HL-60/S4 (cell line): Measurements from ENCODE around the gene MED4.

Experiments used
- in situ Hi-C: fragments of 300-500 bp; cut with MboI; formaldehyde crosslinking; loops from 2 replicates; pipeline ENCODE4 v1.14.3; 2022; ENCODE audit warnings: low sequenced_read_pairs

The MED4 gene, protein sequence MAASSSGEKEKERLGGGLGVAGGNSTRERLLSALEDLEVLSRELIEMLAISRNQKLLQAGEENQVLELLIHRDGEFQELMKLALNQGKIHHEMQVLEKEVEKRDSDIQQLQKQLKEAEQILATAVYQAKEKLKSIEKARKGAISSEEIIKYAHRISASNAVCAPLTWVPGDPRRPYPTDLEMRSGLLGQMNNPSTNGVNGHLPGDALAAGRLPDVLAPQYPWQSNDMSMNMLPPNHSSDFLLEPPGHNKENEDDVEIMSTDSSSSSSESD

DNA sequence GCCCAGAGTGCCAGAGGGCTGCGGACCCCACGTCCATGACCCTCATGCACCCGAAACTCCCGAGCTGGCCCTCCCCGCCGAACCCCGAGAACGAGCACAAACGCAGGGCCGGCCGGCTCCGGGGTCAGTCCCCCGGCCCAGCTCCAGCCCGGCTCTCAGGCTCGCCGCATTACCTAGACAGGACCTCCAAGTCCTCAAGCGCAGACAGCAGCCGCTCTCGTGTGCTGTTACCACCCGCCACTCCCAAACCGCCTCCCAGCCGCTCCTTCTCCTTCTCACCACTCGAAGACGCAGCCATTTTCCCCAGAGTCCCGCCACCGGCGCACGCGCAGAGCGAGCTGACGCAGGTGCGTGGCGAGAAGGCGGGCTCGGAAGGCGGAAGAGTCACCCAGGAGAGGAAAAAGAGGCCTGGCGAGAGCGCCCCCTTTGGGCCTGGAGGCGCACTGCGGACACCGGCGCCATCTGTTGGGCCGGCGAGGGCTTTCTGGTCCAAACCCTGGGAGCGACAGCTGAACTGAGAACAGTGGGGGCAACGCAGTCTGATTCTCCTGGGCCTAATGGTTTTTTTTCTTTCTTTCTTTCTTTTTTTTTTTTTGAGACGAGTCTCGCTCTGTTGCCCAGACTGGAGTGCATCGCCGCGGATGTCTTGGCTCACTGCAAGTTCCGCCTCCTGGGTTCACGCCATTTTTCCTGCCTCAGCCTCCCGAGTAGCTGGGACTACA is at the start of gene MED4:
Gene MED4, minus strand, starts transcription at position 324 of the 722 bp plus-strand sequence. Its CDS starts 26 bp downstream, at position 298.
- in situ Hi-C loops: no loop called here

DNA sequence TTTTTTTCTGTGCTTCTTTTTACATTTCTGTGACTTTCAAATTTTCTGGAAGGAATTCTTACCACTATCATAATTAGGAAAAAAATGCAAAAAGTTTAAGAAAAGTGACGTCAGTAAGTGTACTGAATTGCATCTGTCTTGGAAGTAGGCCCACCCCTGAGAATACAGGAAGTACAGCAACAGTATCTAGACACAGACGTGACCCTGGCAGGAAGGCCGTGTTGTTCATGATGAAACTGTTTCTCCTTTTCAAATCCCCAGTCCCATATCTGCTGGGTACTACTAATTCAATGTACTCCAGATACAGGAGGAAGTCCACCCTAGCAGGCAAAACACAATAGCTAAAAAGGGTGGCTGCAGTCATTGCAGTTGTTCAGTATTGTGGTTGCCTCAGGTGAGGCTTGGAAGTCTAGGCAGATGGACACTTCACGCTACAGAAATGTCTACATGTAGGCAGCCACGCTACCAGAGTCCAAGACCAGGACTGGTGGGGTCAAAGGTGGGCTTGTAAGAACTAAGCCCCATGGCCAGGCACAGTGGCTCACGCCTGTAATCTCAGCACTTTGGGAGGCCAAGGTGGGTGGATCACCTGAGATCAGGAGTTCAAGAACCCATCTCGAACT is 49.6 kb upstream of the MED4 start:
- in situ Hi-C loops: no loop called here

DNA sequence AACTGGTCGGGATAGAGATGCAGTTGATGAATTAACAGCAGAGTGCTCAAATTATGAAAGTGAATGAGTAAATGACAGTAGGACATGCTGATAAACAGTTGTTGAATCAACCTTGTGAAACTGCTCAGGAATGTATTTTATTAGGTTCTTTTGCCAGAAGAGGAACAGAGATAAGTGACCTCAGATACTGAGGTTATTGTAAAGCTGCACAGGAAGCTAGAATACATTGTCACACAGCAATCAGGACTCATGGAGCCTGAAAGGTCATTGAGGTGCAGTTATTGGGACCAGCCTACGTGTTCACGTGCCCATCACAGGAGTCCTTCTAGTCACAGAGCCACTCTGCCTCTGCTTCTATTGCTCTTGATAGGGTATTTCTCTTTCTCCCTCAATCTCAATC is 47.5 kb upstream of the MED4 start:
- in situ Hi-C loops: no loop called here

DNA sequence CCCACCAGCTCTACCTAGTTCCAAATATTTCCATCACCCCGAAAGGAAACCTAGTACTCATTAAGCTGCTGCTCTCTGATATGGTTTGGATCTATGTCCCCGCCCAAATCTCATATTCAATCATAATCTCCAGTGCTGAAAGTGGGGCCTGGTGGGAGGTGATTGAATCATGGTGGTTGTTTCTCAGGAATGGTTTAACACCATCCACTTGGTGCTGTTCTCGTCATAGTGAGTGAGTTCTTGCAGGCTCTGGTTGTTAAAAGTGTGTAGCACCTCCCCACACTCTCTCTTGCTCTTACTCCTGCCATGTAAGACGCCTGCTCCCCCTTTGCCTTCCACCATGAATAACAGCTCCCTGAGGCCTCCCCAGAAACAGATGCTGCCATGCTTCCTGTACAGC is 43.4 kb upstream of the MED4 start:
- in situ Hi-C loops: no loop called here

DNA sequence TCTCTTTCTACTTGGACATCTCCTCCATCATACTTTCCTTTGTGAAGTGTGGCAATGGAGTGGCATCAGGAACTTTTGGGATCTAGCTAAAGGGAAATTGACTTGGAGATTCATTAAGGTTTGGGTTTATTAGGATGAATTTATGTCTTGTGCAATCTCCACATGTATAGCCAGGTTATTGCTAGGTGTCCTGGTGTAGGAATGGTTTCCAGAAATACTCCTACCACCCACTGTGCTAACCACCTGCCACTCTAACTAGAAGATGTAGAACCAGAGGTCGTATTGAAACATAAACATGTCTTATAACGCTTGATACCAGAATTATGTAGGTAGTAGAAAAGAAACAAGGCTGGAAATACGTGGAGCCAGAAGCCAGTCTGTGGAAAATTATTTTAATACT is 38.1 kb upstream of the MED4 start:
- in situ Hi-C loops: no loop called here

DNA sequence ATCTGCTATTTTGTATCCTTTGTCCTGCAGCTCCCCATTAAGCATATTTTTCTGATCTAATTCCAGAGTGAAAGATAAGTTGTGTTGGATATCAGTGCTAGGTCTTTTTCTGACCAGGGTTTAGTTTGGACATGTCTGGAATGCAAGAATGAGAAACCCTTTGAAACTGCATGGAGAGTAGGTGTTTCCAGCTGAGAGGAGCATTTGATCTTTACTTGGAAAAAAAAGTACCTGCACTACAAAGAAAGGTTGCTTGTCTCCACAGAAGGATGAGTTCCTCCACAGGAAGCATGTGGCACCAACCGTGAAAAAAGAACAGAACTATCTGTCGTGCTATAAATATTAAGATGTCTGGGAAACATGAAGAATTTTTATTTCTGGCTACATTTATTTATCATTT is 36.6 kb upstream of the MED4 start:
- in situ Hi-C loops: no loop called here

DNA sequence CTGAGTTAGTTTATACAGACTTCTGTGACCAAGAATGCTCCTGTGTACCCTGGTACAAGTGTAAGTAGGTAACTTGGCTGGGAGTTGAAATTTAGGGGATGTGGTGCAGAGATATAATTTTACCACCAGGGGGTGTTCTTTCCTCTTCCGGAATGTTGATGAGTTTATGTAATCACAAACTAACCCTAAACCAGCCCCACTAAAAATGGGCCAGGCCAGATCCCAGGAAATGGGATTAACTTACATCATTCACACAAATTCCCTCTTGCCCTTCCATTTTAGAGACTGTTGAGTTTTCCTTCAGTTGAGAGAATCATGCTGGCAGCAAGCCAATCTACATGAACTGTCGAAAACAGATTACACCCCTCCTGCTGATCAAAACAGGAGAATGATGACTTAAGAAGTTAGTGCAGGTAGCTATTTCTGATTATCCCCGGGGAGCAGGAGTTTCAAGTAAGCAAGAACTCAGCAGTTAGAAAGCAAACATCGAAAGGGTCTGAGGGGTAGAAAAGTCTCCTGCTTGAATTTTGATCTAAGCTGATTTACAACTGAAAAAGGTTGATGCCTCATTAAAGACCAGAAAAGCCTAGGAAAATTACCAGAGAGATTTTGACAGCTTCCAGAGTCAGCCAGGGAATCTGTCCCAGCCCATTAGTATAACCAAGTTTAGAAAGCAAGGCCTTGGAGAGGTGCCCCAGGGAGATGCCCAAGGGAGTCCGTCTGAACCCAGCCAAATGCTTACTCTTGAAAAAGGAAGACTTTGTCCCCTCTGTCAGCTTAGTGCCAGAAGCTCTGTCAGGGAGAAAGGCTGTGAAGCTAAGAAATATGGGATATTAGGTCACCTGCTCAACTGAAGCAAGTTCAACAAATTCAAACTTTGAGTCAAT is 32.3 kb upstream of the MED4 start:
- in situ Hi-C loops: loop anchor here (10.0 kb wide), 2 partner anchors 108 to 448 kb away; partner anchors contain the start of gene ITM2B

DNA sequence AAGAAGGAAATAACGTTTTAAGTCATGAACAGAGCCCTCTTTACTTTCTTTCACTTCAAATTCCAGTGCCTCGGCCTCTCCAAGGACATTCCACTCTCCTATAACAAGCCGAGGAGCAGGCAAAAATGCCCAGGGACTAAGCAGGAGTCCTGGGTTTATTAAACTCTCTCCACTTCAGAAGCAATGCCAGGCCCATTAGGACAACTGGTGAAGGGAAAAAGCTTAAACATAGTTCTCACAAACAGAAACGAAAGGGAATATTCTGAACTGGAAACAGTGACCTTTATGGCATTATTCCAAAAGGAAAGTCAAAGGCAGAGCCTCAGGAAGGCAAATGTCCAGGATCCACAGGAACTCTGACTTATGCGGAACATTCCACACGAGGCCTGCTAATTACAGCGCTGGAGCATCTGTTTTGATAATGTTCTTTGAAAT is 30.9 kb upstream of the MED4 start:
- in situ Hi-C loops: loop anchor here (10.0 kb wide), 2 partner anchors 109 to 449 kb away; partner anchors contain the start of gene ITM2B

DNA sequence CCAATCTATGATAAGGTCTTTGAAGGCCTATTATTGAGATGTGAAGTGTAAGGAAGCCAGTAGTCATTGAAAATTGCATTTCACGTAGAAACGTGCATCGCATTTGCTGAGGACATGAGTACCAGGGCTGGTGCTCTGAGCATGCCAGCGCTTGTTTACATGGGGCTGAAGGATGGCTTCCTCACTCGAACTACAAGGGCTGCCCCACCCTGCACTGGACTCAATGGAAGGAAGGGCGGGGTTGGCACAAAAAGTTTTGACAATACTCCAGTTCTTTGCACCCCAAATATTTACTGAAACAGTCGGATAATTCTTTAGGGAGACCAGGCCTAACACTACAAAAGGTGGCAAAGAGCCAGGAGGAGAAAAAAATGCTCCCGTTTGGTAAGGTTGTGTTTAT is 28.9 kb upstream of the MED4 start:
- in situ Hi-C loops: loop anchor here (10.0 kb wide), 2 partner anchors 111 to 451 kb away; partner anchors contain the start of gene ITM2B

DNA sequence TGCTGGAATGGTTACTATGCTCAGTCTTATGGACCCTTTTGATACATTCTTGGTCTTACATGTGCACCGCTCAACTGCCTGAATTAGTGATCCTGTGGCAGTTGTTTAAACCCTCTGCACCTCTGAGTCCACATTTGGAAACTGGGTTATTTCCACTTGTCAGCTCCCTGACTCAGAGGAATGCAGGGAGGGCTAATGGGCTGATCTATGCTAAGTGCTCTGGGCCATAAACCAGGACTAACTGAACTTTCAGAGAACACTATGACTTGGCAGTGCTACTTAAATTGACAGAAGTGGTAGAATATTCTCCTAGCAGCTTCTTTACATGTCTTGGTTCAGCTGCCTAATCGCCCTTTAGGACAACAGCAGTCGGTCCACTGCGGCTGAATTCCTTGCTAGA is 26.8 kb upstream of the MED4 start:
- in situ Hi-C loops: loop anchor here (10.0 kb wide), 2 partner anchors 113 to 453 kb away; partner anchors contain the start of gene ITM2B

DNA sequence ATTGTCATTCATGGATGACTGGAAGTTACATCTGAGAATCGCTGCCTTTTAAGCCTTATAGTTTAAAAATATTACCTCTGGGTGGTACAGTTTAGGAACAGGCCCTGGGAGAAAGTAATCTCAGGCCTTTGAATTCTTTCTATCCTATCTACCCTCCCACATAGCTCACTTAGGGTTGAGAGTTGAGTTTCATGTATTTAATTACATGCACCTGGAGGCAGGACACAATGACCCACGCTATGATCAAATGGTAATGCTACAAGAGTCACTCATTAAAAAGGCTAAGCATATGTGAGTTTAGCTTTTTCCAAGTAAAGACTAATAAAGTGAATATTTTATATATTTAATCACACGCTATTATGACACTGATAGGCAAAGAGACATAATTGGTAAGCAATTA is 25.3 kb upstream of the MED4 start:
- in situ Hi-C loops: loop anchor here (10.0 kb wide), 2 partner anchors 115 to 455 kb away; partner anchors contain the start of gene ITM2B

DNA sequence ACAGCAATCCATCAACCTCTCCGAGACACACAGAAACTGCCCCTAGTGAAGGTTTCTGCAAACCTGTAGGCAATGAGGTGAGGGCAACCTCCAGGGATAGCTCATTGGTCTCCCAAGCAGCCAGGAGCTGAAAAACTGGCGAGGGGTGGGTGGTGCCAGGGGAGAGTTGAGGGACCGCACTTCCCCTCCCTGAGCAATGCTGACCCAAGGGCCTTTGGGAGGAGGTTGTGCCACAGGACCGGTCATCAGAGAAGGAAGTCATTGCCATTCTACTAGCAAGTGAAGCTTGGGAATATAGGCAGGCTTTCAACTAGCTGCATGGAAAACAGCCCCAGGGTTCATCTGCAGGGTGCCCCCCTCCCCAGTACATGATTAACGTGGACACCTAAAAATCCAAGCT is 23.1 kb upstream of the MED4 start:
- in situ Hi-C loops: no loop called here

DNA sequence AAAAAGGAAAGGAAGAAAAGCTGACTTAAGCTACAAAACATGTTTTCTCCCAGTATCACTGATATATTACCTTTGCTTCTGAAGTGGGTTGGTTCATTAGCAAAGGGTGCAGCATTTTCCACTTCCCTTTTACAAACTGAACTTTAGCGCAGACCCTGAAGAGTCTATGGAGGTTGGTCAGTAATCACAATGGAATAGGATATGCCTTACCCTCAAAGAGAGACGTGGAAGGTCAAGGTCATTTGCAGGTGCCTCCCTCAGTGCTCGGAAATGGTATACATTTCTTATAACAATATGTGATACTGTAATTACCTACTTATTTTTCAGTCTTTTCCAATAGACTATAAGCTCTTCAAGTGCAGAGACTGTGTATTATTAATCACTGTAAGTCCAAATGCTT is 21.9 kb upstream of the MED4 start:
- in situ Hi-C loops: no loop called here

DNA sequence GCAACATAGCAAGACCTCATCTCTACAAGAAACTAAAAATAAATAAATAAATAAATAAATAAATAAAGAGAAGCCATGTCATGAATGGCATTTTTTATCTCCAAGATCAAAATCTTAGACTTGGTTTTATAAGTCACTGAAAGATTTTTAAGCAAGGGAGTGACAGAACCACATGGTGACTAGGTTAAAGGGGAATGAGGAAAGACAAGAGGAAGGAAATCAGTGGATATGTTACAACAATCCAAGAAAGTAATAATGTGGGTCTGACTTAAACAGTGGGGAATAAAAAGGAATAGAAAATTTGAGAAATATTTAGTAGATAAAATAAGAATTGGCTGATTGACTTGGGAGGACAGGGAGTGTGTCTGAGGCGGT is 18.8 kb upstream of the MED4 start:
- in situ Hi-C loops: no loop called here

DNA sequence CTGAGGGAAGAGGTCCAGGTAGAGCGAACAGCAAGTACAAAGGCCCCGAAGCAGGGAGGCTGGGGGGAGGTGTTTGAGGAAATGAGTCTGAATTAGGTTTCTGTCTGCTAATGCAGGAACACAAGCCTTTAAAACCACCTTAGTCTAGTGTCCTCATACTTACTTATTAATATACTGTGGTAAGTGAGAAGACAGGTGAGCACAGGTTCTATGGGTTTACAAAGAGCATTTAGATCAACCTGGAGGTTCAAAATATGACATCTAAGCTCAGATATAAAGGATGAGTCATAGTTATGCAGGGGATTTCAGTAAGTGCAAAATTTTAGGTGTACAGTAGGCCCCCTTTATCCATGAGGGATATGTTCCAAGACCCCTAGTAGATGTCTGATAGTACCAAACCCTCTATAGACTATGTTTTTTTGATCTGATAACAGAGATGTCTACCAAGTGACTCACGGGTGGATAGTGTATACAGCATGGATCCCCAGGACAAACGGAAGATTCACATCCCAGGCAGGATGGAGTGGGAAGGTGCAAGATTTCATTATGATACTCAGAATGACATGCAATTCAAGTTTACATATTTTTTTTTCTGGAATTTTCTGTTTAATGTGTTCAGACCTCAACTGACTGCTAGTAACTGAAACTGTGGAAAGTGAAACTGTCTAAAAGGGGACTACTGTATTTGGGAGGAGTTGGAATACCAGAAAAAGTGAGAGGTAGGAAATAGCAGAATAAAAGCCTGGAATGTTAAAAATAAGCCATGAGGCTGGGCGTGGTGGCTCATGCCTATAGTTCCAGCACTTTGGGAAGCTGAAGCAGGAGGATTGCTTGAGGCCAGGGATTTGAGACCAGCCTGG is 18.2 kb upstream of the MED4 start:
- in situ Hi-C loops: no loop called here

DNA sequence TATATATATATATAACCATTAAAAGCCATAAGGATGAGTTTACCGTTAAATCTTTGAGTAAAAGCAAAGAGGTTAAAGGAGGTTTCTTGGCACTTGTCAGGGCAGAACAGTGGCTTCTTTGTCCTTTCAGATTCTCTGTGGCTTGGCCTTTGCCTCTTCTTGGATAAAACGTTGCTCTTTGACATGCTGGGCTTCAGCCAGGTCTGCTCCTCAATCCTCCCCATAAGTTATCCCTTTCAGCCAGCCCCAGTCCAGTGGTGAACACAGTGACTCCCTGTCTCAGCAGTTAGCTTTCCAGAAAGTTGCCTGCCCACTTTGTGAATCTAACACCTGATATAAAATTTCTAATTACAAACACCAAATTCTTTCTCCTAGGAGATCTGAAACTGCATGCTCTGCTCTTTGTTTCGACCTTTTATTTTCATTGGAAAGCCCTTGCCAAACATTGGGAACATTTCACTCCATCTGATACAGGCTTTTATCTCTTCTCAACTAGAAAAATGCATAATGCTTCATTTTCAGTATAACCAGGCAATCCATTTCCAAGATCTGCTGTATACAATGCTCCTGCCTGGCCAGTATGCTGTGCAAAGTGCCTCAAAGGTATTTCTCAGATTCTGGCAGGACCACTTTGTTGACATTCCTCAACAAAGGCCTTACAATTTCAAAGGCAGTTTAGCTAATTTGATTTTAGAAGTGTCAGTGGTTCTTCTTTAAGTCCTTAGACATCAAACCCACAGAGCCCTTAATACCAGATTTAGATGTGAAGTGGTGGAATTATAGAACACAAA is 16.2 kb upstream of the MED4 start:
- in situ Hi-C loops: no loop called here

DNA sequence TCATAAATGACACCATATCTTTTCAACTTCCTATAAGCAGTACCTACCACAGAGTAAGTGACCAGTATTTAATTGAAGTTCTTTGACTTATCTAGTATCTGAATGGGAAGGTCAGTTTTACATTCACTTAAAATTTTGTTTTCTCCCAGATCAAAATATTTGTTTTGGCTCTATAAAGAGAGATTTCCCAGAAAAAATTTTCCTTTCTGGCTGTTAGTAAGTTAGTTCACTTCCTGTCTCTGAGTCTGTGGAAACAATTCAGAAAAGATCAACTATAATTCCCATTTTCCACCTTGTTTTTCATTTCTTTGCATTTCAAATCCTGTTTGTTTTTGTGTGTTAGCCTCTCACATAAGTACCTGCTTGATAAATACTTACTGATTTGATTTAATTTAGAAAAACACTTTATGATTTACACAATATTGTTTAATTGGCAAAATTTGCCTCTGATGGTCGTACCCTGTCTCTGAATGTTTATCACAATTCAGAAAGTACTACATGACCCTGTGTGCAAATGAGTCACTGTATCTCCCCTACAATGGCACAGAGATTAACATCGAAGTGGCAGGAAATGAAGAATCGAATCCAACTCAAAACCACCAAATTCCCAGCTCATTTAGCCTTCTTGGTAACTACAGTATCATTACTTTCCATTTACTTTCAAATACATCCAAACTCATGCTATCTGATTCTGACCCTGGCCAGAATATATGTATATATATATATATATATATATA is 15.4 kb upstream of the MED4 start:
- in situ Hi-C loops: no loop called here

DNA sequence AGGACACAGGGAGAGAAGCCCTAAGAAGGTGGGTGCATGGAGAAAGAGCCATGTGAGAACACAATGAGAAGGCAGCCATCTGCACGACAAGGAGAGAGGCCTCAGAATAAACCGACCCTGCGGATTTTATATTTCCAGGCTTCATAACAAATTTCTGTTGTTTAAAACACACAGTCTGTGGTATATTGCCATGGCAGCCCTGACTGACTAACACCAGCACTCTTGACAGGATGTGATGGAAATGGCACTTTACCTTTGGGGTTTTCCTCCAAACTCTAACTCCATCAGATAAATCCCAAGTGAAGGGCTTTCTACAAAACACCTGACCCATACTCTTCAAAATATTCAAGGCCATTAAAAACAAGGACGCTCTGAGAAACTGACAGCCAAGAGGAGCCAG is 13.2 kb upstream of the MED4 start:
- in situ Hi-C loops: no loop called here
